ENCODE data around the gene KRTAP10-4. TPM values are rescaled to one million over a fixed set of nuclear protein-coding genes. Genes with fewer than 3 reads are reported as not detected.

Gene KRTAP10-4
- total RNA-seq, 1 donor from 2014 or later = not detected

GRCh38 chr21:44611551-44611950, 38.0 kb downstream of the KRTAP10-4 start:
- intact Hi-C loops (cut with micrococcal nuclease) = no loop called here
- H3K36me3 Mint-ChIP-seq (ENCODE audit: low read depth) = no peaks in the 10 kb centered on the region
- ATAC-seq (ENCODE audit: low read depth) = no peak
- ChIA-PET POLR2A (no interaction called here), CTCF (no interaction called here)
- TF ChIP-seq CTCF (IDR thresholded peaks at IDR 0.05) = no peak
- peaks cover 19% of the 10 kb centered on the region for H3K9me3 Mint-ChIP-seq
- peaks cover 9% of the 10 kb centered on the region for H3K27me3 Mint-ChIP-seq
- H3K27ac Mint-ChIP-seq = no peak overlapping the region
- H3K4me1 Mint-ChIP-seq = no peaks in the 10 kb centered on the region
- no peak overlapping the region for H3K4me3 Mint-ChIP-seq
- no peak for DNase-seq

GRCh38 chr21:44612029-44612486, 38.5 kb downstream of the KRTAP10-4 start, which contains the start of gene KRTAP10-8:
KRTAP10-8 (plus strand) TSS chr21:44612079; CDS start chr21:44612101, 22 bp downstream.
- CTCF ChIA-PET = no interaction called here
- no peak for ATAC-seq (ENCODE audit: low read depth)
- no peak for DNase-seq
- Mint-ChIP-seq H3K36me3 (ENCODE audit: low read depth) (no peaks in the 10 kb centered on the region), H3K27me3 (peaks cover 7% of the 10 kb centered on the region), H3K9me3 (peaks cover 18% of the 10 kb centered on the region), H3K4me3 (no peak within 1 kb of the TSS), H3K27ac (no peak within 1 kb of the TSS), H3K4me1 (no peaks in the 10 kb centered on the region)
- no peak for TF ChIP-seq CTCF (IDR thresholded peaks at IDR 0.05)
- intact Hi-C loops (cut with micrococcal nuclease) = no loop called here
- POLR2A ChIA-PET = no interaction called here

GRCh38 chr21:44612669-44613229, 39.2 kb downstream of the KRTAP10-4 start:
- intact Hi-C loops (cut with micrococcal nuclease) = no loop called here
- Mint-ChIP-seq H3K9me3 (peaks cover 18% of the 10 kb centered on the region), H3K4me3 (no peak overlapping the region), H3K4me1 (no peaks in the 10 kb centered on the region), H3K27me3 (peaks cover 7% of the 10 kb centered on the region), H3K27ac (no peak overlapping the region), H3K36me3 (ENCODE audit: low read depth) (no peaks in the 10 kb centered on the region)
- TF ChIP-seq CTCF (IDR thresholded peaks at IDR 0.05) = no peak
- ATAC-seq (ENCODE audit: low read depth) (no peak), DNase-seq (no peak)
- ChIA-PET CTCF (no interaction called here), POLR2A (no interaction called here)

GRCh38 chr21:44613386-44614155, 40.0 kb downstream of the KRTAP10-4 start:
- no peak for DNase-seq
- no peak for TF ChIP-seq CTCF (IDR thresholded peaks at IDR 0.05)
- ChIA-PET POLR2A (no interaction called here), CTCF (no interaction called here)
- H3K4me1 Mint-ChIP-seq = peaks cover 6% of the 10 kb centered on the region
- no peak overlapping the region for H3K27ac Mint-ChIP-seq
- H3K27me3 Mint-ChIP-seq = peaks cover 7% of the 10 kb centered on the region
- ATAC-seq (ENCODE audit: low read depth) = no peak
- peaks cover 18% of the 10 kb centered on the region for H3K9me3 Mint-ChIP-seq
- no peak overlapping the region for H3K4me3 Mint-ChIP-seq
- intact Hi-C loops (cut with micrococcal nuclease) = no loop called here
- no peaks in the 10 kb centered on the region for H3K36me3 Mint-ChIP-seq (ENCODE audit: low read depth)

GRCh38 chr21:44614161-44614631, 40.7 kb downstream of the KRTAP10-4 start:
- no peaks in the 10 kb centered on the region for H3K36me3 Mint-ChIP-seq (ENCODE audit: low read depth)
- ATAC-seq (ENCODE audit: low read depth) = no peak
- DNase-seq = no peak
- no peak for TF ChIP-seq CTCF (IDR thresholded peaks at IDR 0.05)
- H3K4me1 Mint-ChIP-seq = peaks cover 12% of the 10 kb centered on the region
- POLR2A ChIA-PET = no interaction called here
- no peak overlapping the region for H3K4me3 Mint-ChIP-seq
- CTCF ChIA-PET = no interaction called here
- no peak overlapping the region for H3K27ac Mint-ChIP-seq
- peaks cover 17% of the 10 kb centered on the region for H3K9me3 Mint-ChIP-seq
- peaks cover 7% of the 10 kb centered on the region for H3K27me3 Mint-ChIP-seq
- intact Hi-C loops (cut with micrococcal nuclease) = no loop called here

Data from activated B cell treated with CpG ODN at 0.5 μM for 24 hours (primary cell).